Activated CD4-positive, alpha-beta memory T cell treated with anti-CD3 and anti-CD28 coated beads for 36 hours (primary cell): ENCODE measurements around the gene WWTR1. TPM values are rescaled to one million over a fixed set of nuclear protein-coding genes. Genes with fewer than 3 reads are reported as not detected.

Experiments
- CTCF ChIA-PET: fragments of 350-600 bp; sonication (Branson Sonifier 250); formaldehyde crosslinking; loops from one replicate; lab custom pipeline; 2021; ENCODE audit warnings: antibody characterized with exemption, inconsistent platforms; lab: Charles Lee
- POLR2A ChIA-PET: fragments of 350-600 bp; sonication (Branson Sonifier 250); formaldehyde crosslinking; loops from one replicate; lab custom pipeline; 2021; ENCODE audit warnings: antibody characterized with exemption; lab: Charles Lee
- DNase-seq: peaks from one replicate; pipeline ENCODE4 v3.0.0-alpha.2; 2020
- H3K27ac Mint-ChIP-seq: one replicate; pipeline ENCODE4 v1.8.0; 2021; ENCODE audit warnings: mixed read lengths
- H3K27me3 Mint-ChIP-seq: one replicate; pipeline ENCODE4 v1.8.0; 2021; ENCODE audit warnings: mixed read lengths
- H3K36me3 Mint-ChIP-seq: one replicate; pipeline ENCODE4 v1.8.0; 2021; ENCODE audit warnings: mixed read lengths
- H3K4me1 Mint-ChIP-seq: one replicate; pipeline ENCODE4 v1.8.0; 2021; ENCODE audit warnings: low read depth, mixed read lengths
- H3K4me3 Mint-ChIP-seq: one replicate; pipeline ENCODE4 v1.8.0; 2021; ENCODE audit warnings: mild to moderate bottlenecking, mixed read lengths
- H3K9me3 Mint-ChIP-seq: one replicate; pipeline ENCODE4 v1.8.0; 2021; ENCODE audit warnings: mixed read lengths
- intact Hi-C: fragments of 100-400 bp; cut with micrococcal nuclease; formaldehyde crosslinking; loops from one replicate; pipeline ENCODE4 v1.15.1; 2023
- total RNA-seq, 2 experiments: library from RNA; stranded (reverse); gene quantifications; one replicate each; pipeline ENCODE4 v1.2.3, GENCODE V29; 2021

The WWTR1 gene
- total RNA-seq, 2 experiments from 2014 or later = 1.0 to 1.2 TPM

DNA sequence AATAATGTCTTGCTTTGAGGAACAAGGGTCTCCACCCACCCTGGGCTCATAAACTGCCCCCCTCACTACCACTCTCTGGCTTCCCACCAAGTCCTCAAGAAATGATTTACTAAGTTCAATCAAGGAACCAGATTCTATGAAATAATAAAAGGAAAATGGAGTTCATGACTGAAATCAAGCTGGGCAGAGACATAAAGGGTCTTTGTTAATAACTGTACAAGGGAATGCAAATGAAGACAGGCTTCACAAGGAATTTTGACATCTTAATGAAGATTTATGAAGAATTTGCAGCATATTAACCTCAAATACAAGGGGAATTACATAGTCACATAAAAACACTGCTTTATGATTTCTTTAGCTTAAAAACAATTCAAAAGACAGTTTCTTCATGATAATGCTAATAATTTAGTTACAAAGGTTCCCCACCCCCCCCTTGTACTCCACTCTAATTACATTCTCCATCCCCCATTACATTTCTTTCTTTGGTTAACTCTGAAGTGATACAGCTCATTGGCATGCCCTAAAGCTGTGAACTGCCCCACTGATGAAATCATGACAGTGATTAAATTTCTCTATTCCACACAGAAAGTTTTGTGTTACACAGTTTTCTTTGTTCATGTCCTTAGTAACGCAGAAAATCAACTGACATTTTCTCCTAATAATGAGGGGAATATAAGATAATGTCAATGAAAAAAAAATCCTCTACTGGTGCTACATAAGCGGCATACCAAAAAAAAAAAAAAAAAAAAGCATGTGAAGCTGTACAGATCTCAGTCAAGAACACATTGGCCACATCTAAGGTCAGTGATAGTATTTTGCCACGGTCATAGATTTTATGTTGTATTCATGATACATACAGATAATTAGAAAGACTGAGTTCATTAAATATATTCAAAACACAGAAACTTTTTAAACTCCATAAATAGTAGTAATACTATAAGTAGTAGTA is 54.4 kb downstream of the WWTR1 start:
- Mint-ChIP-seq H3K4me1 (no peaks in the 10 kb centered on the region), H3K27me3 (no peaks in the 10 kb centered on the region), H3K36me3 (no peaks in the 10 kb centered on the region), H3K9me3 (no peaks in the 10 kb centered on the region), H3K27ac (no peak overlapping the region), H3K4me3 (no peak overlapping the region)
- intact Hi-C loops = no loop called here
- POLR2A ChIA-PET = no interaction called here
- CTCF ChIA-PET = interaction anchor here (0.8 kb wide), 1 partner anchor 72 kb away, joined by 3 read pairs; no protein-coding TSS in a partner anchor
- no peak for DNase-seq

DNA sequence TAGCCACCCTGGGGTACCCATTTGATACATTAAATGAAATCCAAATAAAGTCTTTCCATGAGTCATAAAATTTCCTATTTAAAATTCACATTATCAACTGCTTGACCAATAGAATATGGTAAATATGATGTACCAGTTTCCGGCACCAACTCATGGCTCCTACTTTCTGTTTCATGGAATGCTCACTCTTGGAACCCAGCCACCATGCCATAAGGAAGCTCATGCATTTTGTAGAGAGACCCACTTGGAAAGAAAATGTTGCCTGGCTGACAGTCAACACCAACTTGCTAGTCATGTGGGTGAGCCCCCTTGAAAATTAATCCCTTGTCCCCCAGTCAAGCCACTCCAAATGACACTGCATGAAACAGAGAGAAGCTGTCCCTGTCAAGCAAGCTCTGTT is 57.2 kb downstream of the WWTR1 start:
- H3K27ac Mint-ChIP-seq = no peak overlapping the region
- no peaks in the 10 kb centered on the region for H3K36me3 Mint-ChIP-seq
- DNase-seq = no peak
- H3K27me3 Mint-ChIP-seq = no peaks in the 10 kb centered on the region
- H3K4me1 Mint-ChIP-seq = no peaks in the 10 kb centered on the region
- intact Hi-C loops = no loop called here
- ChIA-PET POLR2A (no interaction called here), CTCF (no interaction called here)
- no peaks in the 10 kb centered on the region for H3K9me3 Mint-ChIP-seq
- H3K4me3 Mint-ChIP-seq = no peak overlapping the region

DNA sequence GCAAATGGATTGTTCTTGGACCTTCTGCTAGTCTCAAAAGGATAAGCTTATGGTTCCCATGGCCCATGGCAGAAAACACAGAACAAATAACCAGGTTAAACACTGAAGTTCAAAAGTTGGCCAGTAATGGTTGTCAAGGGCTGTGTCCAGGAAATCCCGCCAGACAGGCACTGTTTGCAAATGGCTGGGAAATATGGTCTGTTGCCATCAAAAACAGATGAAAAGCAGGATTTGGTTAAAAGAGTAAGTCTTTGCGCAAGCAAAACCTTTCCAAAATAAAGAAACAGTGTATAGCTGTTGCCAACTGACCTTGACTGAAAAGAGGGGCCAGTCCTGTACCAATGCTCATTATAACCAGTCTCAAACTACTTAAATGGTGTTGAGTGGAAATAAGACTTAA is 58.6 kb downstream of the WWTR1 start:
- Mint-ChIP-seq H3K36me3 (no peaks in the 10 kb centered on the region), H3K4me1 (no peaks in the 10 kb centered on the region), H3K9me3 (no peaks in the 10 kb centered on the region), H3K4me3 (no peak overlapping the region), H3K27ac (no peak overlapping the region), H3K27me3 (no peaks in the 10 kb centered on the region)
- ChIA-PET CTCF (no interaction called here), POLR2A (no interaction called here)
- DNase-seq = no peak
- intact Hi-C loops = no loop called here

DNA sequence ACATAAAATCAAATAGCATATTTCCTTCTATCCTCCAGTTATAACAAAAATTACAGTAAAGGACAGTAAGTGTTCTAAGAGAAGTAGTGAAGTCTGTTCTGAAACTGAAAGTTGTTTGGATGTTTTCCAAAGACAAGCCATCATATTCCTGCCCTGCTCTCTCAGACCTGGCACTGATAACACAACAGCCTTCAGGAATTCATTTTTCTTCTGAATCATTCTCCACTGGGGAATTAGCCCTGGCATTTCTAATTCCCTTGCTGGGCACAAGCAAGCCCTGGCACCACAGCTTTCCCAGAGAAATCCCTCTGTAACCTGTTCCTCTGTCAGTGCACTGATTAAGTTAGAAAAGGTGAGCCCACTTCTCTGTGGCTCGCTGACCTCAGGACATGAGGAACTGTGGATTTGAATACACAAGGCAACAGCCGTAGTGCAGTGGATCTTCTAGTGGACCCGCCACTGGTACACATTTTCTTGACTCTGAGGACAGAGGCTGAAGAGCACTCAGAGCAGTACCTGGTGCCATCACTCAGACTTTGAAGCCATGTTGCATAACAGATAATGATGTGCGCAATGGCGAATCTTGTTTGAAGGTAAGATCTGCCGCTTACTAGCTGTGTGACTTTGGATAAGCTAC is 61.6 kb downstream of the WWTR1 start:
- no peak overlapping the region for H3K4me3 Mint-ChIP-seq
- intact Hi-C loops = no loop called here
- H3K36me3 Mint-ChIP-seq = no peaks in the 10 kb centered on the region
- CTCF ChIA-PET = no interaction called here
- DNase-seq = no peak
- no peaks in the 10 kb centered on the region for H3K27me3 Mint-ChIP-seq
- H3K27ac Mint-ChIP-seq = no peak overlapping the region
- H3K9me3 Mint-ChIP-seq = no peaks in the 10 kb centered on the region
- POLR2A ChIA-PET = no interaction called here
- no peaks in the 10 kb centered on the region for H3K4me1 Mint-ChIP-seq

DNA sequence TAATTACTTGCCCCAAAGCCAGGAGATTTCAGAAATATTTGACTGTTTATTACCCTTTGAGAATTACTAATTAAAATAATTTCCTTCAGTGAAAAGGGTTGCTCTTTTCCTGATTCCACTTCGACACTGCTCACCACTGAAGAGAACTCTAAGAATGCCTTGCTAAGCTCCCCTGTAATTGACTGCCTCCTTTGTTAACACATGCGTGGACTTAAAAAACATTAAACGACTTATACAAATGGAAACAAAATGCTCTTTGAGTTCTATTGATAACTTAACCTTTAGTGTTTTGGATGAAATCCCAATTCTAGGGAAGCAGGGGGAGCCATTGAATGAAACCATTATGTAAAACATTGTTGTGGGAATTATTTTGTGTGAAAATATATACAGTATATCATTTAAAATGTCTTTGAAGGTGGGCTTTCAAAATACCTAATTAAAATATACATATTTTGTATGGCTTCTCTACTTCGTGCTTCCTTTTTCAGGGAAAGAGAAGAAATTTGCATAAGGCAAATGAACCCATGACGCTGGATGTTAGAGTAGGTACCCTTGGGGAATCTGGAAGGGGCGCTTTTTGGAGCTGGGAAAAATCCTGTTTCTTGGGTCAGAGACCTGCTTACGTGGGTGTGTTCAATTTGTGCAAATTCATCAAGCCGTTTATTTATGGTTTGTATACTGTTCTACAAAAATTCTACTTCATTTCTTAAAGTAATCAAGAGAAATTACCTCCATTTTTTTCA is 64.2 kb downstream of the WWTR1 start:
- H3K27me3 Mint-ChIP-seq = no peaks in the 10 kb centered on the region
- H3K27ac Mint-ChIP-seq = no peak overlapping the region
- no peaks in the 10 kb centered on the region for H3K9me3 Mint-ChIP-seq
- H3K36me3 Mint-ChIP-seq = no peaks in the 10 kb centered on the region
- H3K4me3 Mint-ChIP-seq = no peak overlapping the region
- H3K4me1 Mint-ChIP-seq = no peaks in the 10 kb centered on the region
- no peak for DNase-seq
- ChIA-PET CTCF (no interaction called here), POLR2A (no interaction called here)
- intact Hi-C loops = no loop called here

DNA sequence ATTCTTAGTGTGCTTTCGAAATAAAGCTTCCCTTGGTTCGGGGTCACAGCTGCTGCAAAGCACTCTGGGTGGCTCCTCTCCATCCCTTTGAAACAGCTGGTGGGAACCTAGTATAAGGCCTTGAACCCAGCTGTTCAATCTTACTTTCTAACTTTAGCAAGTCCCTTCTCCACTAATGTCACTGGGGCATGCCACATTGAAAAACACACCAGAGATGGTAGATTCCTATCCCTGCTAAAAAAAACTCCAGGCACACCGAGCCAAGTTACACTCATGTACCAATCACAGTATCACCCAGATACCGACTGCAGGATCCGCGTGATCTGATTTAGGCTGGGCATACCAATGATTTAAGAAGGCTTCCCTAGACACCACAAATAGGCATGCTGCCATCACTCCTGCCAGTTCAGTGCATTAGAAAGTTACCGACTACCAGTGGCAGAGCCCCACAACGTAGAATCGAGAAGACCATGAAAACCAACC is 65.0 kb downstream of the WWTR1 start:
- intact Hi-C loops = no loop called here
- Mint-ChIP-seq H3K27me3 (no peaks in the 10 kb centered on the region), H3K9me3 (no peaks in the 10 kb centered on the region), H3K4me3 (no peak overlapping the region), H3K27ac (no peak overlapping the region), H3K4me1 (no peaks in the 10 kb centered on the region), H3K36me3 (no peaks in the 10 kb centered on the region)
- POLR2A ChIA-PET = no interaction called here
- CTCF ChIA-PET = interaction anchor here (1.3 kb wide), 1 partner anchor 24 kb away, joined by 3 read pairs; no protein-coding TSS in a partner anchor
- no peak for DNase-seq

DNA sequence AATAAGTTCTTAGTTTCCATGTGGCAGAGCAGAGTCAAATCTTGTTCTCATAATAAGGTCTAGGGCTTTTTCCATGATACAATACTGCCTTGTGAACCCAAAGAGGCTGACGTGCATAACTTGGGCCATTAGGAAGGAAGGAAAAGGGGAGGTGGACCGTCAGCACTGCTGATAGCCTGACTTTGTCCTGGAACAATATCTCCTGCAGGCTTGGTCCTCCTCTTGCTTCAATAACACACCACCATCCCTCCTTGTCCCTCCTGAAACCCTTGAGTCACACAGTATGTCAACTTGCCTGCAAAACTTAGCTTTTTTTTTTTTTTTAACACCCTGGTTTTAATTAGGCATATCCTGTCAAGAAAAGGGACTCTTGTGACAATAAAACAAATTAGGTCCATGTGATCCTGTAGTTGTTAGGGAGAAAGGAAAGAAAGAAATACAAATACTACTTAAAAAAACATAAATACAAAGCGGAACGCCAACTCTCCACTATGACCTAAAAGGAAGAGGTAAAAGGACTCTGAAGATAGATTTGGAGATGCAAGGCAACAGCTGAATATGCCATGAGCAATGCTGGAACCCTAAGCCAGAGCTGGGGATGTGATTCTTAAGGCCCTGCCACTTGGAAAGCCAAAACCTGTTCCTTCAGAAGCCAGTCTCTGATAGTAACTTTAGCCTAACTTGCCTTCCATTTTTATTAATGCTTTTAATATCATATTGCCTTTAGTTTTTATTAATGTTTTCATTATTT is 67.0 kb downstream of the WWTR1 start:
- no peaks in the 10 kb centered on the region for H3K36me3 Mint-ChIP-seq
- H3K9me3 Mint-ChIP-seq = no peaks in the 10 kb centered on the region
- H3K4me1 Mint-ChIP-seq = no peaks in the 10 kb centered on the region
- ChIA-PET POLR2A (no interaction called here), CTCF (interaction anchor here (0.9 kb wide), 1 partner anchor 10 kb away, joined by 3 read pairs; no protein-coding TSS in a partner anchor)
- intact Hi-C loops = no loop called here
- H3K4me3 Mint-ChIP-seq = no peak overlapping the region
- DNase-seq = no peak
- peaks cover 4% of the 10 kb centered on the region for H3K27me3 Mint-ChIP-seq
- H3K27ac Mint-ChIP-seq = no peak overlapping the region

DNA sequence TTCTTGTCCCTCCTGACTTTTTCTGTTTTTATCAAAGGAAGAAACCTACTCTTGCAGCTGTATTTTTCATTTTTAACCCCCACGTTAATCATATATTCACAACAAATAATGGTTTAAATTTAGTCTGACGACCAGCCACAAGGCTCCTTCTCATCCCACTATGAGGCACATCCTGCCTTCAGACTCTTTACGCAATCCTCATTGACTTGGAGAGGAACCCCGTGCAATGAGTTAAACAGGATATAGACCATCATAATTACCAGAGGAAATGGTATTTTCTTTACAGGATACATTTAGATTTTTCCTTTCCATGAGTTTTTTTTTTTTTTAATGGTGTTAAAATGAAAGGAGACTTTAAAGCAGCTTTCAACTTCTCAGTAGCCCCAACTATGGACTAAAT is 68.5 kb downstream of the WWTR1 start:
- H3K27ac Mint-ChIP-seq = no peak overlapping the region
- no peaks in the 10 kb centered on the region for H3K4me1 Mint-ChIP-seq
- CTCF ChIA-PET = no interaction called here
- H3K27me3 Mint-ChIP-seq = peaks cover 4% of the 10 kb centered on the region
- no peak for DNase-seq
- H3K36me3 Mint-ChIP-seq = no peaks in the 10 kb centered on the region
- intact Hi-C loops = no loop called here
- POLR2A ChIA-PET = no interaction called here
- H3K9me3 Mint-ChIP-seq = no peaks in the 10 kb centered on the region
- no peak overlapping the region for H3K4me3 Mint-ChIP-seq

DNA sequence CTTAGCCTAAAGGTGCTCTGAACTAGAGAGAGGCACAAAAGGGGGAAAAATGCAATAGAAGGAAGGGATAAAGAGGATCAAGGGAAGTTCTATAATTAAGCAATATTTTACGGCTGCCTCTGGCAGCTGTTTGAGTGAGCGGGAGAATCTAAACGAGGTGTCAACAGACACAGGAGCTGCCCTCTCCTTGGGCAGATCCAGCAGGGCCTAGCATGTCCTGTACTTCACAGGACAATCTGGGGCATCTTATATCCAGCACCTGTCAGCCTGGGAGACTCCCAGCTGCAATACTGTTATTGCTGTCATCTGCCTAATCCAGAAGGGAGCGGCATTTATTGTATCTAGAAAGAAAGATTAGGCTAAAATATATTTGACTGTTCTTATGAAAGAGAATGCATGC is 68.9 kb downstream of the WWTR1 start:
- Mint-ChIP-seq H3K9me3 (no peaks in the 10 kb centered on the region), H3K27me3 (peaks cover 7% of the 10 kb centered on the region), H3K27ac (no peak overlapping the region), H3K4me3 (no peak overlapping the region), H3K4me1 (no peaks in the 10 kb centered on the region), H3K36me3 (no peaks in the 10 kb centered on the region)
- intact Hi-C loops = no loop called here
- ChIA-PET POLR2A (no interaction called here), CTCF (no interaction called here)
- no peak for DNase-seq

DNA sequence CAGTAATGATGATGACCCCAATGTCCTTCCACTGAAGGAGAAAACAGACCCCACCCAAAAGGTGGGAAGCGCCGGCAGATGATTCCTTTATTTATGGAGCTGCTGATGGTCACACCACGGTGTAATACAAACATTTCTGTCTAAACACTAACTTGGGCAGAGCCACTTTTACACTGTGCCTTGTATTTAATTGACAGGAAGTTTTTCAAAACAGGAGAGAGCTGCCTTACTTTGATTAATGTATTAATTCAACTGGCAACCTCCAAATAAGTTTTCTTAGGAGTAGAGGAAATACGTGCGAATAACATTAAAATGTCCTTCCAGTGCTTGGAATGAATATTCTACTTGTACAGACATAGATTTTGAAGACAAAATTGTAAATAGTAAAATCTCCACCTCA is 70.4 kb downstream of the WWTR1 start:
- DNase-seq = no peak
- H3K4me3 Mint-ChIP-seq = no peak overlapping the region
- H3K27ac Mint-ChIP-seq = no peak overlapping the region
- CTCF ChIA-PET = interaction anchor here (1.5 kb wide), 1 partner anchor 185 kb away, joined by 4 read pairs; no protein-coding TSS in a partner anchor
- no peaks in the 10 kb centered on the region for H3K4me1 Mint-ChIP-seq
- H3K36me3 Mint-ChIP-seq = no peaks in the 10 kb centered on the region
- H3K9me3 Mint-ChIP-seq = no peaks in the 10 kb centered on the region
- peaks cover 8% of the 10 kb centered on the region for H3K27me3 Mint-ChIP-seq
- POLR2A ChIA-PET = no interaction called here
- intact Hi-C loops = no loop called here

DNA sequence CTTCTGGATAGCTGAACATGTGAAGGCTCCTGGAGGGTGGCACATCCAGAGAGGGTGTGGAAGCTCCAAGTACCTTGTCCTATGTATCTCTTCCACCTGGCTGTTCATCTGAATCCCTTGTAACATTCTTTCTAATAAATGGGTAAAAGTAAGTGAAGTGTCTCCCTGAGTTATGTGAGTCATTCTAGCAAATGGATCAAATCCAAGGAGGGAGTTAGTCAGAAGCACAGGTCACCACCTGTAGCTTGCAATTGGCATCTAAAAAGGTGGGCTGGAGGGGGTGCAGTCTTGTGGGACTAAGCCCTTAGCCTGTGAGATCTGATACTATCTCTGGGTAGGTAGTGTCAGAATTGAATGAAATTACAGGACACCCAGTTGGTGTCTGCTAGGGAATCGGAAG is 71.0 kb downstream of the WWTR1 start:
- no peaks in the 10 kb centered on the region for H3K36me3 Mint-ChIP-seq
- ChIA-PET POLR2A (no interaction called here), CTCF (interaction anchor here (0.7 to 1.5 kb wide), 2 partner anchors 18 to 185 kb away, joined by 3 to 4 read pairs; no protein-coding TSS in a partner anchor)
- H3K4me1 Mint-ChIP-seq = no peaks in the 10 kb centered on the region
- no peak overlapping the region for H3K4me3 Mint-ChIP-seq
- DNase-seq = no peak
- intact Hi-C loops = no loop called here
- H3K27me3 Mint-ChIP-seq = peaks cover 8% of the 10 kb centered on the region
- H3K9me3 Mint-ChIP-seq = no peaks in the 10 kb centered on the region
- H3K27ac Mint-ChIP-seq = no peak overlapping the region
